Suprapubic skin (tissue), 4 donors: ENCODE measurements around the gene RIMBP2. TPM values are rescaled to one million over a fixed set of nuclear protein-coding genes. Genes with fewer than 3 reads are reported as not detected.

Experiments
- DNase-seq, 2 donors: peaks; one replicate each; pipeline ENCODE4 v3.0.0-alpha.2; 2019; ENCODE audit warnings: low spot score in 2 of 2
- H3K27ac ChIP-seq: fragments of 200-600 bp; sonication (generic); one replicate; pipeline ENCODE4 v1.5.1; 2019
- H3K27me3 ChIP-seq: fragments of 200-600 bp; sonication (generic); one replicate; pipeline ENCODE4 v1.5.1; 2019
- H3K36me3 ChIP-seq: fragments of 200-600 bp; sonication (generic); one replicate; pipeline ENCODE4 v1.5.1; 2019
- H3K4me1 ChIP-seq: fragments of 200-600 bp; sonication (generic); one replicate; pipeline ENCODE4 v1.5.1; 2019
- H3K4me3 ChIP-seq: fragments of 200-600 bp; sonication (generic); one replicate; pipeline ENCODE4 v1.5.1; 2019; ENCODE audit warnings: mild to moderate bottlenecking
- H3K9me3 ChIP-seq: fragments of 200-600 bp; sonication (generic); one replicate; pipeline ENCODE4 v1.5.1; 2019
- CTCF ChIP-seq, 2 donors: fragments of 200-600 bp in 1 of 2; fragments of 450-650 bp in 1 of 2; sonication (generic) in 1 of 2; IDR thresholded peaks; one replicate each; pipeline ENCODE4 v1.5.1; 2016 to 2019; ENCODE audit warnings: antibody characterized with exemption in 2 of 2, mild to moderate bottlenecking in 1 of 2, moderate library complexity in 1 of 2
- EP300 ChIP-seq: sonication (generic); formaldehyde crosslinking; IDR thresholded peaks from one replicate; pipeline ENCODE4 v1.6.1; 2017; ENCODE audit warnings: antibody characterized with exemption
- POLR2A ChIP-seq, 2 donors: fragments of 450-650 bp; IDR thresholded peaks; one replicate each; pipeline ENCODE4 v1.6.1; 2017; ENCODE audit warnings: antibody characterized with exemption in 2 of 2, mild to moderate bottlenecking in 2 of 2, moderate library complexity in 2 of 2
- POLR2AphosphoS5 ChIP-seq, 3 donors: sonication (generic); formaldehyde crosslinking; IDR thresholded peaks; one replicate each; pipeline ENCODE4 v1.6.1; 2017; ENCODE audit warnings: antibody characterized with exemption in 3 of 3
- WGBS: methylation state at CpG from one replicate; pipeline ENCODE4 v1.1.5; 2018; 5-methylcytosine and 5-hydroxymethylcytosine counted together
- total RNA-seq, 4 donors: library from RNA; depleted of rRNA; stranded (reverse); fragments of >200 nt; gene quantifications; one replicate each; pipeline ENCODE4 v1.1.0, GENCODE V29; 2016

Gene RIMBP2
- total RNA-seq, 4 donors from 2014 or later: 2.1 to 21.8 (median 3.0) TPM

GRCh38 chr12:130526813-130527212 lies 189.3 kb downstream of the RIMBP2 start:
- Histone ChIP-seq H3K4me1 (no peaks in the 10 kb centered on the region), H3K27me3 (no peaks in the 10 kb centered on the region), H3K4me3 (no peak overlapping the region), H3K27ac (no peak overlapping the region), H3K9me3 (no peaks in the 10 kb centered on the region), H3K36me3 (no peaks in the 10 kb centered on the region)
- TF ChIP-seq EP300 (no peak), POLR2A (IDR thresholded peaks at IDR 0.05) (no peak), POLR2AphosphoS5 (IDR thresholded peaks at IDR 0.05) (no peak), CTCF (IDR thresholded peaks at IDR 0.05) (no peak)
- DNase-seq: no peak
- WGBS: 33% methylated on average over 6 of the region's 6 CpGs

GRCh38 chr12:130525384-130526172 lies 190.5 kb downstream of the RIMBP2 start:
- Histone ChIP-seq H3K9me3 (no peaks in the 10 kb centered on the region), H3K4me3 (no peak overlapping the region), H3K36me3 (no peaks in the 10 kb centered on the region), H3K27me3 (no peaks in the 10 kb centered on the region), H3K27ac (no peak overlapping the region), H3K4me1 (no peaks in the 10 kb centered on the region)
- TF ChIP-seq CTCF (IDR thresholded peaks at IDR 0.05) (no peak), POLR2AphosphoS5 (IDR thresholded peaks at IDR 0.05) (no peak), EP300 (no peak), POLR2A (IDR thresholded peaks at IDR 0.05) (no peak)
- WGBS: 93% methylated on average over 10 of the region's 10 CpGs
- no peak for DNase-seq

- no peak for DNase-seq
- H3K4me3 ChIP-seq: no peak overlapping the region
- no peak overlapping the region for H3K27ac ChIP-seq
- H3K4me1 ChIP-seq: no peaks in the 10 kb centered on the region
- H3K27me3 ChIP-seq: no peaks in the 10 kb centered on the region
- TF ChIP-seq POLR2AphosphoS5 (IDR thresholded peaks at IDR 0.05): no peak
- TF ChIP-seq EP300: no peak
- TF ChIP-seq POLR2A (IDR thresholded peaks at IDR 0.05): no peak
- TF ChIP-seq CTCF (IDR thresholded peaks at IDR 0.05): no peak
- no peaks in the 10 kb centered on the region for H3K9me3 ChIP-seq
- WGBS: 85% methylated on average over 8 of the region's 8 CpGs
- no peaks in the 10 kb centered on the region for H3K36me3 ChIP-seq
Measured at GRCh38 chr12:130524759-130525158, 191.3 kb downstream of the RIMBP2 start.

- Histone ChIP-seq H3K36me3 (no peaks in the 10 kb centered on the region), H3K4me3 (no peak overlapping the region), H3K27ac (no peak overlapping the region), H3K27me3 (no peaks in the 10 kb centered on the region), H3K4me1 (no peaks in the 10 kb centered on the region), H3K9me3 (no peaks in the 10 kb centered on the region)
- TF ChIP-seq CTCF (IDR thresholded peaks at IDR 0.05) (no peak), EP300 (no peak), POLR2A (IDR thresholded peaks at IDR 0.05) (no peak), POLR2AphosphoS5 (IDR thresholded peaks at IDR 0.05) (no peak)
- 90% methylated on average over 7 of the region's 9 CpGs for WGBS
- DNase-seq: no peak
Measured at GRCh38 chr12:130523863-130524614, 192.1 kb downstream of the RIMBP2 start.

GRCh38 chr12:130523208-130523607 lies 192.9 kb downstream of the RIMBP2 start:
- no peaks in the 10 kb centered on the region for H3K27me3 ChIP-seq
- H3K27ac ChIP-seq: no peak overlapping the region
- DNase-seq: no peak
- H3K36me3 ChIP-seq: no peaks in the 10 kb centered on the region
- no peaks in the 10 kb centered on the region for H3K9me3 ChIP-seq
- 84% methylated on average over 9 of the region's 9 CpGs for WGBS
- no peaks in the 10 kb centered on the region for H3K4me1 ChIP-seq
- H3K4me3 ChIP-seq: no peak overlapping the region
- no peak for TF ChIP-seq CTCF (IDR thresholded peaks at IDR 0.05)
- TF ChIP-seq EP300: no peak
- TF ChIP-seq POLR2A (IDR thresholded peaks at IDR 0.05): no peak
- TF ChIP-seq POLR2AphosphoS5 (IDR thresholded peaks at IDR 0.05): no peak
